Measurements from ENCODE around the gene RTP3. TPM values are rescaled to one million over a fixed set of nuclear protein-coding genes. Genes with fewer than 3 reads are reported as not detected.

The RTP3 gene
- polyA plus RNA-seq, 1 donor from 2014 or later, result not detected

- no peak for TF ChIP-seq CTCF (IDR thresholded peaks at IDR 0.05; ENCODE audit: poor library complexity, severe bottlenecking)
Observed at GRCh38 chr3:46535746-46536145, 38.0 kb downstream of the RTP3 start (continued).

DNA sequence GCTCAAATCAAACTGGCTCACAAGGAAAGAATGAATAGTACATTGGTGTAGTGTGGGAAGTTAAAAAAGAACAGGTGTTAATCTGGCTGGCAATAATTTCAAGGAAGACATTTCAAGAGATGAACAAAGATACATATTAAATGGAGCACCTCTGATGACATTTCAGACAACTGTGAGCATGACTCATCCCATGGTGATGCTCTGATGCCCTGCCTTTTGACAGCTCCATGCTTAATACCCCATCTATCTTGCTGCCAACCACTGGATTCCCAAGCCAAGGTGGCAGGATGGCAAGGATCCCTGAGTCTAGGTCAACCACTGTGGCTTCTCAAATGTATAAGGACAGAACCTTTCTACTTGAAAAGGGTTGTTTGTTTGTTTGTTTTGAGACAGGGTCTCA, 39.0 kb downstream of the RTP3 start:
- TF ChIP-seq MXI1 (conservative IDR thresholded peaks at IDR 0.05; ENCODE audit: poor library complexity, severe bottlenecking) (no peak), RAD21 (conservative IDR thresholded peaks at IDR 0.05) (no peak), SMC3 (conservative IDR thresholded peaks at IDR 0.05; ENCODE audit: poor library complexity) (no peak), EP300 (conservative IDR thresholded peaks at IDR 0.05; ENCODE audit: poor library complexity, severe bottlenecking) (no peak), CTCF (IDR thresholded peaks at IDR 0.05; ENCODE audit: poor library complexity, severe bottlenecking) (no peak), TAF1 (IDR thresholded peaks at IDR 0.05; ENCODE audit: low read depth) (no peak), EZH2 (IDR thresholded peaks at IDR 0.05; ENCODE audit: borderline replicate concordance, insufficient read depth, low read length, poor library complexity, severe bottlenecking) (no peak), POLR2AphosphoS5 (IDR thresholded peaks at IDR 0.05) (no peak)
- TF ChIP-seq, protein P1, sequence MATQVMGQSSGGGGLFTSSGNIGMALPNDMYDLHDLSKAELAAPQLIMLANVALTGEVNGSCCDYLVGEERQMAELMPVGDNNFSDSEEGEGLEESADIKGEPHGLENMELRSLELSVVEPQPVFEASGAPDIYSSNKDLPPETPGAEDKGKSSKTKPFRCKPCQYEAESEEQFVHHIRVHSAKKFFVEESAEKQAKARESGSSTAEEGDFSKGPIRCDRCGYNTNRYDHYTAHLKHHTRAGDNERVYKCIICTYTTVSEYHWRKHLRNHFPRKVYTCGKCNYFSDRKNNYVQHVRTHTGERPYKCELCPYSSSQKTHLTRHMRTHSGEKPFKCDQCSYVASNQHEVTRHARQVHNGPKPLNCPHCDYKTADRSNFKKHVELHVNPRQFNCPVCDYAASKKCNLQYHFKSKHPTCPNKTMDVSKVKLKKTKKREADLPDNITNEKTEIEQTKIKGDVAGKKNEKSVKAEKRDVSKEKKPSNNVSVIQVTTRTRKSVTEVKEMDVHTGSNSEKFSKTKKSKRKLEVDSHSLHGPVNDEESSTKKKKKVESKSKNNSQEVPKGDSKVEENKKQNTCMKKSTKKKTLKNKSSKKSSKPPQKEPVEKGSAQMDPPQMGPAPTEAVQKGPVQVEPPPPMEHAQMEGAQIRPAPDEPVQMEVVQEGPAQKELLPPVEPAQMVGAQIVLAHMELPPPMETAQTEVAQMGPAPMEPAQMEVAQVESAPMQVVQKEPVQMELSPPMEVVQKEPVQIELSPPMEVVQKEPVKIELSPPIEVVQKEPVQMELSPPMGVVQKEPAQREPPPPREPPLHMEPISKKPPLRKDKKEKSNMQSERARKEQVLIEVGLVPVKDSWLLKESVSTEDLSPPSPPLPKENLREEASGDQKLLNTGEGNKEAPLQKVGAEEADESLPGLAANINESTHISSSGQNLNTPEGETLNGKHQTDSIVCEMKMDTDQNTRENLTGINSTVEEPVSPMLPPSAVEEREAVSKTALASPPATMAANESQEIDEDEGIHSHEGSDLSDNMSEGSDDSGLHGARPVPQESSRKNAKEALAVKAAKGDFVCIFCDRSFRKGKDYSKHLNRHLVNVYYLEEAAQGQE (IDR thresholded peaks at IDR 0.05; ENCODE audit: borderline replicate concordance), result no peak
- H3K4me2 ChIP-seq (ENCODE audit: low read length), result no peak overlapping the region
- H3K4me3 ChIP-seq (ENCODE audit: low read length), result no peak overlapping the region
- H4K20me1 ChIP-seq (ENCODE audit: insufficient read depth), result no peaks in the 10 kb centered on the region
- no peaks in the 10 kb centered on the region for H3K9me3 ChIP-seq (ENCODE audit: low read length)
- no peaks in the 10 kb centered on the region for H3K27me3 ChIP-seq (ENCODE audit: insufficient read depth, low read depth, low read length)
- no peaks in the 10 kb centered on the region for H3F3A ChIP-seq (ENCODE audit: insufficient read depth, low read length, poor library complexity, severe bottlenecking)
- no peaks in the 10 kb centered on the region for H3K36me3 ChIP-seq (ENCODE audit: insufficient read depth, low read length)
- no peaks in the 10 kb centered on the region for H3K79me2 ChIP-seq (replicated peaks; ENCODE audit: insufficient read depth, low read length)
- H3K9me2 ChIP-seq (ENCODE audit: insufficient read depth, low read length), result no peaks in the 10 kb centered on the region
- no peak overlapping the region for H3K9ac ChIP-seq (ENCODE audit: low read length)
- H3K27ac ChIP-seq (ENCODE audit: low read length), result no peak overlapping the region
- H2AFZ ChIP-seq (ENCODE audit: low read depth, low read length), result no peak overlapping the region

DNA sequence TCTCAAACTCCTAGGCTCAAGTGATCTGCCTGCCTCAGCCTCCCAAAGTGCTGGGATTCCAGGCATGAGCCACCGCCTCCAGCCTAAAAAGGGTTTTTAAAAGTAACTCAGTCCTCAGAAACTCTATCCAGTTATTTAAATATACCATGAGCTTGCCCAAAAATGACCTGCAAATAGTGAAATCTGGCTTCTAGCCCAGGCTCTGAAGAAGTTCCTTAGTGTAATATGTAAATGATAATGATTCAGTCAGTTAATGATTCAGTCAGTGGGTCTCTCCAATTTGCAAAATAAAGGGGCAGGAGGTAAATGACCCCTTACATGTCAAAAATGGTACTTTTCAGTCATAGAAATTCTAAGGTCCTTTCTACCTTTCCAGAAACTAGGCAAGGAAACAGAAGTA, 39.5 kb downstream of the RTP3 start:
- no peaks in the 10 kb centered on the region for H3K27me3 ChIP-seq (ENCODE audit: insufficient read depth, low read depth, low read length)
- H3K9ac ChIP-seq (ENCODE audit: low read length), result no peak overlapping the region
- no peaks in the 10 kb centered on the region for H3K9me3 ChIP-seq (ENCODE audit: low read length)
- no peak overlapping the region for H3K4me3 ChIP-seq (ENCODE audit: low read length)
- no peak overlapping the region for H2AFZ ChIP-seq (ENCODE audit: low read depth, low read length)
- no peaks in the 10 kb centered on the region for H4K20me1 ChIP-seq (ENCODE audit: insufficient read depth)
- no peaks in the 10 kb centered on the region for H3F3A ChIP-seq (ENCODE audit: insufficient read depth, low read length, poor library complexity, severe bottlenecking)
- H3K36me3 ChIP-seq (ENCODE audit: insufficient read depth, low read length), result no peaks in the 10 kb centered on the region
- H3K27ac ChIP-seq (ENCODE audit: low read length), result no peak overlapping the region
- no peaks in the 10 kb centered on the region for H3K9me2 ChIP-seq (ENCODE audit: insufficient read depth, low read length)
- TF ChIP-seq EZH2 (IDR thresholded peaks at IDR 0.05; ENCODE audit: borderline replicate concordance, insufficient read depth, low read length, poor library complexity, severe bottlenecking) (no peak), CTCF (IDR thresholded peaks at IDR 0.05; ENCODE audit: poor library complexity, severe bottlenecking) (no peak), RAD21 (conservative IDR thresholded peaks at IDR 0.05) (no peak), SMC3 (conservative IDR thresholded peaks at IDR 0.05; ENCODE audit: poor library complexity) (no peak), MXI1 (conservative IDR thresholded peaks at IDR 0.05; ENCODE audit: poor library complexity, severe bottlenecking) (no peak), TAF1 (IDR thresholded peaks at IDR 0.05; ENCODE audit: low read depth) (no peak), EP300 (conservative IDR thresholded peaks at IDR 0.05; ENCODE audit: poor library complexity, severe bottlenecking) (no peak), POLR2AphosphoS5 (IDR thresholded peaks at IDR 0.05) (no peak)
- TF ChIP-seq, protein P1 (IDR thresholded peaks at IDR 0.05; ENCODE audit: borderline replicate concordance), result no peak
- H3K79me2 ChIP-seq (replicated peaks; ENCODE audit: insufficient read depth, low read length), result no peaks in the 10 kb centered on the region
- H3K4me2 ChIP-seq (ENCODE audit: low read length), result no peak overlapping the region

Measured in neural cell (in vitro differentiated cells).